Endodermal cell (in vitro differentiated cells): ENCODE results near the gene TEKT4. TPM values are rescaled to one million over a fixed set of nuclear protein-coding genes. Genes with fewer than 3 reads are reported as not detected.
"Not testable (repeated sequence)": the region's sequence is repeated elsewhere in the genome, so short reads cannot be mapped to it uniquely, and the experiment has no call there.

Source experiments
- DNase-seq: peaks from one replicate; pipeline ENCODE4 v3.0.0-alpha.2; 2017
- H3K27ac ChIP-seq: 2 replicates; pipeline ENCODE4 v1.5.1; 2013; ENCODE audit warnings: mild to moderate bottlenecking, low read depth, low read length, moderate library complexity
- H3K27me3 ChIP-seq: 2 replicates; pipeline ENCODE4 v1.6.1; 2013; ENCODE audit warnings: mild to moderate bottlenecking, low read length, moderate library complexity; ENCODE audit not compliant: insufficient read depth, control insufficient read depth, poor library complexity, severe bottlenecking
- H3K36me3 ChIP-seq: 2 replicates; pipeline ENCODE4 v1.7.0; 2013; ENCODE audit warnings: mild to moderate bottlenecking, low read length, moderate library complexity; ENCODE audit not compliant: control insufficient read depth, insufficient read depth
- H3K4me1 ChIP-seq: one replicate; pipeline ENCODE4 v1.7.0; 2013; ENCODE audit warnings: low read length; ENCODE audit not compliant: control insufficient read depth, insufficient read depth
- H3K4me3 ChIP-seq: 2 replicates; pipeline ENCODE4 v1.5.1; 2013; ENCODE audit warnings: mild to moderate bottlenecking, low read length, moderate library complexity
- H3K9ac ChIP-seq: 2 replicates; pipeline ENCODE4 v1.6.1; 2013; ENCODE audit warnings: mild to moderate bottlenecking, low read length, moderate library complexity; ENCODE audit not compliant: poor library complexity, severe bottlenecking; ENCODE audit errors: extremely low read depth
- H3K9me3 ChIP-seq: 2 replicates; pipeline ENCODE4 v1.6.1; 2013; ENCODE audit warnings: mild to moderate bottlenecking, low read length, moderate library complexity; ENCODE audit not compliant: control insufficient read depth
- H3K27ac Mint-ChIP-seq: 2 replicates; pipeline ENCODE4 v1.8.0; 2020; ENCODE audit warnings: mixed read lengths
- H3K27me3 Mint-ChIP-seq: 2 replicates; pipeline ENCODE4 v1.8.0; 2021; ENCODE audit warnings: mild to moderate bottlenecking, mixed read lengths; ENCODE audit not compliant: insufficient read depth
- H3K36me3 Mint-ChIP-seq: 2 replicates; pipeline ENCODE4 v1.8.0; 2020; ENCODE audit warnings: low read depth, mixed read lengths
- H3K4me1 Mint-ChIP-seq: 2 replicates; pipeline ENCODE4 v1.8.0; 2020; ENCODE audit warnings: mixed read lengths
- H3K4me3 Mint-ChIP-seq: 2 replicates; pipeline ENCODE4 v1.8.0; 2020; ENCODE audit warnings: mild to moderate bottlenecking, moderate library complexity, mixed read lengths
- H3K9me3 Mint-ChIP-seq: 2 replicates; pipeline ENCODE4 v1.8.0; 2020; ENCODE audit warnings: mild to moderate bottlenecking, mixed read lengths
- WGBS, 2 experiments: methylation state at CpG; one replicate each; pipeline versions ENCODE4 v1.1.5 to v1.1.7; 2013; ENCODE audit warnings: missing lambda C conversion rate in 2 of 2, mixed read lengths in 1 of 2; ENCODE audit not compliant: insufficient coverage in 1 of 2, insufficient read length in 1 of 2; 5-methylcytosine and 5-hydroxymethylcytosine counted together
- long read RNA-seq, 4 experiments: library from polyadenylated mRNA in 2 of 4; library from RNA in 1 of 4; library from capped mRNA in 1 of 4; stranded (forward) in 3 of 4; unstranded in 1 of 4; transcript quantifications; one replicate each; pipeline ENCODE4 v2.0.0, GENCODE V29; 2020 to 2021; ENCODE audit warnings: inconsistent platforms in 1 of 4
- polyA plus RNA-seq, 2 experiments: library from polyadenylated mRNA; stranded (reverse); fragments of 50-300 nt; gene quantifications; one replicate each; pipeline ENCODE4 v1.2.3, GENCODE V29; 2013
- total RNA-seq, 2 donors: library from RNA; stranded (reverse); fragmentation: NEBNext Ultra II Directional in 1 of 2; extraction: Animal tissue kit (Norgen Biotek cat#: 25700) in 1 of 2; gene quantifications; 2 replicates in 1 of 2; 3 replicates in 1 of 2; pipeline ENCODE4 v1.2.1, GENCODE V29; 2021
- TF ChIP-seq, protein P1 (sequence below): fragments of 200-600 bp; sonication (generic); conservative IDR thresholded peaks from 2 replicates; pipeline ENCODE4 v1.5.0; 2021; ENCODE audit warnings: antibody characterized with exemption, mild to moderate bottlenecking

Gene TEKT4, protein sequence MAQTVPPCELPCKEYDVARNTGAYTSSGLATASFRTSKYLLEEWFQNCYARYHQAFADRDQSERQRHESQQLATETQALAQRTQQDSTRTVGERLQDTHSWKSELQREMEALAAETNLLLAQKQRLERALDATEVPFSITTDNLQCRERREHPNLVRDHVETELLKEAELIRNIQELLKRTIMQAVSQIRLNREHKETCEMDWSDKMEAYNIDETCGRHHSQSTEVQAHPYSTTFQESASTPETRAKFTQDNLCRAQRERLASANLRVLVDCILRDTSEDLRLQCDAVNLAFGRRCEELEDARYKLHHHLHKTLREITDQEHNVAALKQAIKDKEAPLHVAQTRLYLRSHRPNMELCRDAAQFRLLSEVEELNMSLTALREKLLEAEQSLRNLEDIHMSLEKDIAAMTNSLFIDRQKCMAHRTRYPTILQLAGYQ
- total RNA-seq, result not detected
- not detected for polyA plus RNA-seq (2013, experiment 1 of 2)
- not detected for polyA plus RNA-seq (2013, experiment 2 of 2)
- long read RNA-seq, experiment 1, result 0 reads
- long read RNA-seq, experiment 2, result 0 reads
- long read RNA-seq, experiment 3, result 0 reads
- long read RNA-seq, experiment 4, result 0 reads

DNA sequence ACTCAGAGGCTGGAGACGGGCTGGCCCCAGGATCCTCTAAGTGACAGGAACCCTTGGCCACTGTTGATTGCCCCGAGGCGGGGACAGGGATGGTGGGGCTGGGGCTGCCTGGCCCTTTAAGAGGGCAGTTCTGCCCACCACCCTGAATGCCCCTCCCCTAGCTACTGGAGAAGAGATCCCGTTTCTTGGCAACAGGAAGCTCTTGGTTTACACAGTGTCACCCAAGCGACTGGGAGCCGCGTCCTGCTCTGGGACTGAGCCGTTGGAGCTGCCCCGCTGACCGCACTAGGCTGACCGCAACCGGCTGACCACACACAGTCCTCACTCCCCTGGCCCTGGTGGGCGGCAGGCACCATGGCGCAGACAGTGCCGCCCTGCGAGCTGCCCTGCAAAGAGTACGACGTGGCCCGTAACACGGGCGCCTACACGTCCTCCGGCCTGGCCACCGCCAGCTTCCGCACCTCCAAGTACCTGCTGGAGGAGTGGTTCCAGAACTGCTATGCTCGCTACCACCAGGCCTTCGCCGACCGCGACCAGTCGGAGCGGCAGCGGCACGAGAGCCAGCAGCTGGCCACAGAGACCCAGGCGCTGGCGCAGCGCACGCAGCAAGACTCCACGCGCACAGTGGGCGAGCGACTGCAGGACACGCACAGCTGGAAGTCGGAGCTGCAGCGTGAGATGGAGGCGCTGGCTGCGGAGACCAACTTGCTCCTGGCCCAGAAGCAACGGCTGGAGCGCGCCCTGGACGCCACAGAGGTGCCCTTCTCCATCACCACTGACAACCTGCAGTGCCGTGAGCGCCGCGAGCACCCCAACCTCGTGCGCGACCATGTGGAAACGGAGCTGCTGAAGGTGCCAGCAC lies at the start of gene TEKT4:
Gene TEKT4 (plus strand): TSS at position 205 of the 862 bp plus-strand sequence. CDS start 150 bp downstream, at position 355.
- 58 to 59% methylated on average over 34 to 59 of the region's 59 CpGs for WGBS, 2 experiments
- H3K36me3 Mint-ChIP-seq, result no peaks in the 10 kb centered on the region
- H3K9me3 Mint-ChIP-seq, result peaks cover 8% of the 10 kb centered on the region
- no peaks in the 10 kb centered on the region for H3K4me1 ChIP-seq
- no peak within 1 kb of the TSS for H3K9ac ChIP-seq
- no peaks in the 10 kb centered on the region for H3K4me1 Mint-ChIP-seq
- no peak within 1 kb of the TSS for H3K4me3 Mint-ChIP-seq
- H3K9me3 ChIP-seq, result no peaks in the 10 kb centered on the region
- H3K4me3 ChIP-seq, result peak within 1 kb of the TSS; percentile 40
- peaks cover 37% of the 10 kb centered on the region for H3K27me3 Mint-ChIP-seq
- peaks cover 22% of the 10 kb centered on the region for H3K27me3 ChIP-seq
- no peak within 1 kb of the TSS for H3K27ac ChIP-seq
- DNase-seq, result no peak
- no peaks in the 10 kb centered on the region for H3K36me3 ChIP-seq
- TF ChIP-seq, protein P1, sequence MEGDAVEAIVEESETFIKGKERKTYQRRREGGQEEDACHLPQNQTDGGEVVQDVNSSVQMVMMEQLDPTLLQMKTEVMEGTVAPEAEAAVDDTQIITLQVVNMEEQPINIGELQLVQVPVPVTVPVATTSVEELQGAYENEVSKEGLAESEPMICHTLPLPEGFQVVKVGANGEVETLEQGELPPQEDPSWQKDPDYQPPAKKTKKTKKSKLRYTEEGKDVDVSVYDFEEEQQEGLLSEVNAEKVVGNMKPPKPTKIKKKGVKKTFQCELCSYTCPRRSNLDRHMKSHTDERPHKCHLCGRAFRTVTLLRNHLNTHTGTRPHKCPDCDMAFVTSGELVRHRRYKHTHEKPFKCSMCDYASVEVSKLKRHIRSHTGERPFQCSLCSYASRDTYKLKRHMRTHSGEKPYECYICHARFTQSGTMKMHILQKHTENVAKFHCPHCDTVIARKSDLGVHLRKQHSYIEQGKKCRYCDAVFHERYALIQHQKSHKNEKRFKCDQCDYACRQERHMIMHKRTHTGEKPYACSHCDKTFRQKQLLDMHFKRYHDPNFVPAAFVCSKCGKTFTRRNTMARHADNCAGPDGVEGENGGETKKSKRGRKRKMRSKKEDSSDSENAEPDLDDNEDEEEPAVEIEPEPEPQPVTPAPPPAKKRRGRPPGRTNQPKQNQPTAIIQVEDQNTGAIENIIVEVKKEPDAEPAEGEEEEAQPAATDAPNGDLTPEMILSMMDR, result no peak
- H3K27ac Mint-ChIP-seq, result no peak within 1 kb of the TSS

DNA sequence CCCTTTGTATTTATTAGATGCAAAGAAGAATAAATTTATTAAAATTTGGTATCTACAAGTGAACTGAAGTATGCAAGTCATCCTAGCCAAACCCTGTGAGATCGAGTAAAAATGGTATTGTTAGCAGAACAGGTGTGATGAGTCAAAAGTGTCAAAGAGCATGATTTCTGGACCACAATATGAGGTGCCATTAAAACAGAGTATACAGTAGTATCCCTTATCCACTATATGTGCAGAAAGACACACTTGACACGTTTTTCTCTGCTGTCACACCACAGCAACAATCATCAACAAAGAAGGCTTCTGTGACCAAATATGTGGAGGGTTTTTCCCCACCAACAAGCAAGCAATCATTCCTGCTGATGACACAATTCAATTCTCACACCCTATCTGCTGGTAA lies 32.0 kb upstream of the TEKT4 start:
- H3K4me1 Mint-ChIP-seq, H3K27me3 ChIP-seq, H3K27ac Mint-ChIP-seq, H3K27ac ChIP-seq, H3K4me3 Mint-ChIP-seq, H3K4me1 ChIP-seq, H3K36me3 Mint-ChIP-seq, DNase-seq, H3K27me3 Mint-ChIP-seq, H3K9ac ChIP-seq, H3K4me3 ChIP-seq, H3K9me3 ChIP-seq, H3K36me3 ChIP-seq: not testable (repeated sequence)
- 0 to 27% methylated on average over 1 to 2 of the region's 2 CpGs for WGBS, 2 experiments
- H3K9me3 Mint-ChIP-seq, result peaks cover 53% of the 10 kb centered on the region

DNA sequence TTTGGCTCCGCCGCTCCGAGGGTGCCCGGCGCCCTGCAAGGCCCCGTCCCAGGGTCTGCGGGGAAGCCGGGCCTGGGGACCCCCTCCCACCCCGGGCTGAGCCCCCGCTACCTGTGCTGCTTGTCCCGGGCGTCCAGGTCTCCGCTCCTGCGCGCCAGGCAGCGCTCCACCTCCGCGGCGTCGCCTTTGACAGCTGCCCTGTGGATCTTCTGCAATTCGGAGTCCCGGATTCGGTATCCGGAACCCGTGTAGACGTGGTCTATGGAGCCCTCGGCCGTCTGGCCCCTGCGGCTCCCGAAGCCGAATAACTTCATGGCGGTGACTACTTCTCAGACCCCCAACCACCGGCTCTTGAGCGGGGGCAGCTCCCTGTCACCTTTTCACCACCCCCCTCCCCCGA lies 14.4 kb upstream of the TEKT4 start:
- not testable (repeated sequence) for H3K27ac ChIP-seq, H3K36me3 ChIP-seq, H3K4me1 ChIP-seq, H3K9me3 ChIP-seq, H3K4me1 Mint-ChIP-seq, H3K9me3 Mint-ChIP-seq, H3K9ac ChIP-seq, H3K4me3 ChIP-seq, H3K27ac Mint-ChIP-seq, DNase-seq, H3K36me3 Mint-ChIP-seq
- WGBS, 2 experiments, result 27 to 45% methylated on average over 2 to 34 of the region's 35 CpGs
- Mint-ChIP-seq H3K27me3 (peaks cover 49% of the 10 kb centered on the region), H3K4me3 (peak overlapping the region; percentile 58)
- H3K27me3 ChIP-seq, result peaks cover 17% of the 10 kb centered on the region
